ENCODE data around the gene UTP25.

The UTP25 gene

DNA sequence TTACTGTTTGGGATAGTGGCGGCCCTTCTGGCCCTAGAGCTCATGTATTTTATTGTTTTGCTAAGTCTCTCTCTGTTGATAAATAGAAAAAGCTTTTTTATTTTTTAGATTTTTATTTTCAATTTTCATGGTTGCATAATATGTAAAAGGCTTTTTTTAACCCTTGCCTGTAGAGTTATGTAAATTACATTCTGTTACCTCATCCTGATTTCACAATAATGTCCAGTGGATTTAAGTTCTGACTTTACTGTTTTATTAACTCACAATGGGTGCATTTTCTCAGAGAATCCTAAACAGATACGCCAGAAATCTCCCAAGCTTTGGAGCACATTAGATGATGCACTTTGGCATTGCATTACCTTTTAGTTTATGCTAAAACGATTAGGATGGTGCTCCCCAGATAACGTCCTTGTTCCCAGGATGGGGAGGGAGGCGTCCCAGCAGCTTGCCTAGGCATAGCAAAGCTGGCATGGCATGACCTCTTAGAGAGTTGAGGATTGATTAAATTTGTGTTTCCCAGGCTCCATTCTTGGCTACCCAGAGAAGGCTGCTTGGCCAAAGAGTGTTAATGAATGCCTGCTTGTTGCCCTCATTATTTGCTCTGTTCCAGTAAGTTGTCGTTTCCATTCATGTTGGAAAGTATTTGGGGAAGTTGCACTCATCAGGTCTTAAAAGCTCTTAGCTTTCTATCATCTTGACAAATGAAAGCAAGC, 17.1 kb downstream of the UTP25 start:
- no peak for DNase-seq

GRCh38 chr1:209845408-209845725, 17.6 kb downstream of the UTP25 start:
- no peak for DNase-seq

- no peak for DNase-seq
These were observed 21.6 kb downstream of the UTP25 start for GRCh38 chr1:209849388-209849787.

DNA sequence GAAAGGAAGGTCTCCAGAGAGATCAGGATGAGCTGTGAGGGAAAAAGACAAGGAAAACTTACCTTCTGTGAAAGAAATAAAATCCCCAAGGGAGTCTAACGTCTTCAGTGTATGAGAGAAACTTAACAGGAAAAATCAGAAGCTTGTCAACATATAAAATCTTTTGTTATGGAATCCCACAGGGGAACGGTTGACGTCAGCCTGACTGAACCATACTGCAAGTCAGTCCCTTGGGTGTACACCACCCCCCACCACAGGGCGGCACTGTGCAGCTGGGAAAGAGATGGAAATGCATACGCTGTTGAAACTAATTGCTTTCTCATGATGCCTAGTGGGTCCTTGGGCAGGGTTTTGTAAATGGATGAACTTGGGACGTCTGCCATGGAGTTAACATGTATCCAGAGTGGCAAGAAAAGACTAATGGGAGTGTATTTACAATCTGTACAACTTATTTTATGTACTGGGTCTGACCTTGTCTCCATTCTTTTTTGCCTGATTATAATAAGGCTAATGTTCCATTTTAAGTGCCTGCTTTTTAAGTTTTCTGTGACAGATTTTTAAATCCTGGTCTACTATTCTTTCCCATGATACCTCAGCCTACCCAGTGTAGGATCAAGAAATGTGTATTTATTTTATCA, 22.7 kb downstream of the UTP25 start:
- no peak for DNase-seq

DNA sequence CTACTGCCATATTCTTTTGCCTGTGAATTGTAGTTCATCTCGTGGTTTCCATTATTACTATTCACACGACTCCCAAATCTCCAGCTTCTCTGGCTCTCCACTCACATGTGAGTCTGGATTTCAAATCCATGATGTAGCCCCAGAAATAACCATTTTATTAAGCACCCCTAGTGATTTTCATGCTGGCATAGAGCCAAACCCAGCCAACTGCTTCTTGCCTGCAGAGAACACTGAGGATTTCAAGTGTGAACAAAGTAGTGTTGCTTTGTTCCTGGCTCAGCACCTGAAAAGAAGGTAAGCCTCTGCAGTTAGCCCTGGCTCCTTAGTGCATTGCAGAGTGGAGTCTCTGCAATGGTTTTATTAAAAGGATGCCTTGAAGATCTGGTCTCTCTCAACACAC, 25.9 kb downstream of the UTP25 start:
- DNase-seq = no peak

GRCh38 chr1:209854196-209854595, 26.4 kb downstream of the UTP25 start:
- no peak for DNase-seq

DNA sequence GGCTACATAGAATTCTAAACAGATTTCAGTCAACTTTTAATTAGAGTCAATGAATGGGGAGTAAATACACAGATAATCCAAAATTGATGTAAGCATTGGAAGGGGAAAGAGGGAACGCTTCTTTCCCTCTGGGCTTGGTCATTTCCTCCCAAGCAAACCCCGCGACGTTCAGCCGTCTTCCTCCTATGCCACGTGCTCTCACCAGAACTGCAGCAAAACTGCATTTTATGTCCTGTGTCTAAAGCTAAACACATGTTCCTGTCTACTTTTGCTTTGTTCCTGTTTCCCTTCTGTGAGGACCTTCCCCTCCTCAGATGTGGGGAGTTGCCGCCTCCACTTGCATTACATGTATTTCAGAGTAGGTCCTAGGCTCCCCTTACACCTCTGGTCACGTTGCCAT, 27.2 kb downstream of the UTP25 start:
- DNase-seq = no peak

DNA sequence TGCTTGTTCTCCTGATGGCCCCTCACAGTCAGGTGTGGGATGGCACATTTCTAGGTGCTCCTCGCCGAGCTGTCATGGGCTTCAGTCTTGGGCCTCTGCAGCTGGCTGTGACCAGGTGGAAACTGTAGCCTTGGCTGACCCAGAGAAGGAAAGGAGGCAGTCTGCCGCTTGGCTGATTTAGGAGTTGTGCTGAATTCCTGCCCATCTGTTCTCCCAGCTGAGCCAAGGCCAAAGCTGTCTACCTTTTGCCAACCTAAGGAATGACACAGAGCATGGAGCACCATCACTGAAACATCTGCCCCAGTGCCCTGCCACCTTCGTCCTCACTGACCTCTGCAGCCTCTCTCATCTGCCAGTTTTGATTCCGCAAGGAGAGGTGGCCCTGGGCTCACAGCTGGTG, 27.9 kb downstream of the UTP25 start:
- no peak for DNase-seq

DNA sequence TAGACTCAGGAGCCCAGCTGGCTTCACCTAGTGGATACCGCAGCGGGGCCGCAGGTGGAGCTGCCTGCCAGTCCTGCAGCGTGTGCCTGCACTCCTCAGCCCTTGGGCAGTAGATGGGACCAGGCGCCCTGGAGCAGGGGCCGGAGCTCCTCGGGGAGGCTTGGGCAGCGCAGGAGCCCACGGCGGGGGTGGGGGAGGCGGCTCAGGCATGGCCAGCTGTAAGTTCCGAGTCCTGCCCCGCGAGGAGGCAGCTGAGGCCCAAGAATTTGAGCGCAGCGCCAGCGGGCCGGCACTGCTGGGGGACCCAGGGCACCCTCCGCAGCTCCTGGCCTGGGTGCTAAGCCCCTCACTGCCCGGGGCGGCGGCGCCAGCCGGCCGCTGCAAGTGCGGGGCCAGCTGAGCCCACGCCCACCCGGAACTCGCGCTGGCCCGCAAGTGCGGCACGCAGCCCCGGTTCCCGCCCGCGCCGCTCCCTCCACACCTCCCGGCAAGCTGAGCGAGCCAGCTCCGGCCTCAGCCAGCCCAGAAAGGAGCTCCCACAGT, 30.9 kb downstream of the UTP25 start:
- DNase-seq = no peak

DNA sequence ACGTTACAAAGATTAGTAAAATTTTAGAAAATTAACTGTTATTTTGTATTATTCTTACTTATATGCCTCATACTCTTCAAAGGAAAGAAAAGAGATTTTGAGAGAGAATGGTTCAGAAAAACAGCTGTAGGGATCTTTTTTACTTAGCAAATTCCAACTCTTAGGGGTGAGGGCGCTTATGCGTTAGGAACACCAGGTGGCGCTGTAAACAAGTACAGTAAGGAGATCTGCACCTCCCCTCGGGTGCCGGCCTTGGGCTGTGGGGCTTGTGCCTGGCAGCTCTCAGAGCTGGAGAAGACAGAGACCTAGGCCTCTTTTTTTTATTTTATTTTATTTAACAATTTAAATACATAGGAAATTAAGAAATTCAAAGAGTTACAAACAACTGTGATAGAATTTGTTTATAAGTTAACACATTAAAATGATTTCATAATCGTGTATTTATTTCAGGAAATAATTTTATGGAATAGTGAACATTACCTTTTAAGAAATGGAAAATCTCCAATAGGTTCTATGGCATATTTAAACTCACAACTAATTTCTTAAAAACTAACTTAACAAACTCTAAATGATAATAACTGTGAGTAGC, 32.6 kb downstream of the UTP25 start:
- peak; percentile 12 to 62 (median 42) for DNase-seq

- no peak for DNase-seq
These were observed 33.5 kb downstream of the UTP25 start for GRCh38 chr1:209861242-209861641.

DNA sequence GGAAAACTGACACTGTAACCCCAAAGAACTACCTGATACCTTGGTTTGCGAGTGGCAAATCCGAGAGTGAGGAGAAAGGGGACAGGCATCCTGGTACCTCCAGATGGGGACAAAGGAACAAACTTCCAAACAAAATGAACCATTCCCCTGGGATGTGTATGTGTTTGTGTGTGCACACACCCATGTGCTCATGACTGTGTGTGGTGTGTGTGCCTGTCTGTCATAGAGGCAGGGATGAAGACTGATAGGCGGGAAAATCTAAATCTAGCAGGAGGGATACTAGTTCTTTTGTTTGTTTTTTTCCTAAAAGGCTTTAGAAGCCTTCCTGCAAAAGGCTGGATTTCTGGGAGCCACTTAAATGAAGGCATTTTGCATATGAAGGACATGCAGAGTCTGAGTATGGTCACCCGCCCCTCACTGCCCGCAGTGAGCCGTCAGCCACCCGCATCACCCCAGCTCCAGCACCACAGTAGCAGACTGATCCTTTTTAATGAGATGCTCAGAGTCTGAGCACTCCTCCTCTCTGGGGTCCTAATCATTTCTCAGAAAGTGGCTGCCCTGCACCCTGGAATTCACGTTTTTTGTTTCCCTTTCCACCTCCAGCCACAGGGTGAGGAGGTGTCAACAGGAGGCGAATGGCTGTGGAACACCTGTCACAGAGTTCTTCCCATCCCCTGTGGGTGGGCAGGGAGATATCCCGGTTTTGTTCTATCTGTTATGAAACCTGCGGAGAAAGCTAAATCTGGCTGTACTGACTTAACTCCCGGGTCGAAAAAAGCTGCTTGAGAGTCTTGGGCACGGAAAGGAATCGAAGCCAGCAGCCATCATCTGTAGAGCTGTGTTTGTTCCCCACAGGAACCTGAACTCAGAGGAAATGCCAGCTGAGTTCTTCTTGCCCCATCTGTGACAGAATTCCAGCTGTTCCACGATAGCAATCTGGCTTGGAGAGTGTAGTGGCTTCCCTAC, 34.9 kb downstream of the UTP25 start:
- no peak for DNase-seq

DNA sequence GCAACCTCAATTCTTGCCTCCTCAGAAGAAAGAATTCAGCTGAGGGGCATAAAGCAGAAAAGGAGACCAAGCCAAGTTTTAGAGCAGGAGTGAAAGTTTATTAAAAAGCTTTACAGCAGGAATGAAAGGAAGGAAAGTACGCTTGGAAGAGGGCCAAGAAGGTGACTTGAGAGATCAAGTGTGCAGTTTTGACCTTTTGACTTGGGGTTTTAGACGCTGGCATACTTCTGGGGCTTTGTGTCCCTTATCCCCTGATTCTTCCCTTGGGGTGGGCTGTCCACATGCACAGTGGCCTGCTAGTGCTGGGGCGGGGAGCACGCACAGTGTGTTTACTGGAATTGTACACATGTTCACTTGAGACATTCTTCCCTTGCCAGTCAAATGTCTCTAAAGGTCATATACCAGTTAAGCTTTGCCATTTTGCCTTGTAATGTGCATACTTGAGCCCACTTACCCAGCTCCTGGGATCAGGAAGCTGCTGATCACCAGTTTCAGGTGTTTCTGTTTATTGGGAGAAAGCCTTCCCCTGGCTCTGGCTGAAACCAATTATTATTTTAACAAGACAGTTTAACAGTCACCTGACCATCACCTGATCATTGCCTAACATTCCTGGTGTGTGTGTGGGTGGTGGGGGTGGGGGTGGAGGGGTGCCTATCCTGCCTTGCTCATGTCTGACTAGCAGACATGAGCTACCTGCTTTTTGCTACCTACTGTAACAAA, 36.2 kb downstream of the UTP25 start:
- no peak for DNase-seq

DNA sequence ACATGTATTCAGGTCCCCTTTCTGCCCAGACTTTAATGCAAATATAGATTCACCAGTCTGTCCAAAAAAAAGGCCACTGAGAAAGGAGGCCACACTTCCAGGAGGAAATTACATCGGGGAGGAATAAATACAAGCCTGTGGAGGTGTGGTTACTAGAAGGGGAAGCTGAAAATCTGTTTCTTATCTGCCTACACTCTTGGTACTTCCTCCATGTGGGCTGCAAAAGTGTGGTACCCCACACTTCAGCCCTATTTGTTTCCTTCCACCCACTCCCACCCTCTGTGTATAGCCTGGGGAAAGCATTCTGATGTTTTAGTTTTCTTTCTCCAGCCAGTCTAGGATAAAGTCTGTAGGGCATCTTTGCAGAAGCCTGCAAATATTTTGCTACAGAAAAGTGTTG, 38.4 kb downstream of the UTP25 start:
- DNase-seq = no peak

GRCh38 chr1:209869291-209870149, 41.7 kb downstream of the UTP25 start:
- DNase-seq = no peak

DNA sequence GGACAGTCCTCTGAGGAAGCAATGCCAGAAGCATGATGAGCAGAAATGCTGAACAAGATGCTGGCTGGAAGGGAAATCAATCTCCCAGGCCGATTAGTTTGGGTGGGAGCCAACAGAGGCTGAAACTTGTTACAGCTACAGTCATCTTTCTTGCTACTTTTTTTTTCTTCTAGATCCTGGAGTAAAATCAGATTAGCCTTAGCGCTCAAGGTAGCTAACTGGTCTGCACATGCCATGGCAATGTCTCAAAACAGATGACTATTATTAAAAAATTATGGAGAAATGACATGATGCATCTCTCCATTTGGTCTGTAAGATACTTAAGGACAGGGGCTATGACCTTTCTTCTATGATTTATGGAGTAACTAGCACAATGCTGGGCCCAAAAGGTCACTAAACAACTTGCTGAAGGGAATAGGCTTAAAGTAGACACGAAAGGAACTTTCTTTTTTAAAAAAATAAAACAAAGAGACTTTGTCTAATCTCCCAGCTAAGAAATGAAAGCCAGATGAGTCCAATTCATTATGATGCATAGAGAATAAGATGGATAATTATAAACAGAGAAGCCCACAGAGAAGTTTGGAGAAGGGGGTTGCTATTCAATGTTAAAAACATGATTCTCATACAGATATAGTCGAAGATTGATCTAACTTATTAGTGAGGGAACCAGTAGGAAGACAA, 42.5 kb downstream of the UTP25 start:
- no peak for DNase-seq

- no peak for DNase-seq
These were observed 43.2 kb downstream of the UTP25 start for GRCh38 chr1:209871006-209871405.

- DNase-seq = no peak
These were observed 43.7 kb downstream of the UTP25 start for GRCh38 chr1:209871430-209871829.

- no peak for DNase-seq
These were observed 45.5 kb downstream of the UTP25 start for GRCh38 chr1:209873067-209873799.

GRCh38 chr1:209875515-209875914, 47.7 kb downstream of the UTP25 start:
- no peak for DNase-seq
